HEK293 (cell line): ENCODE measurements around the gene PLS3.
A peak's percentile ranks its signal among the peaks of the same experiment; 100 is the strongest.

ENCODE experiments used
- GLIS1 ChIP-seq: fragments of 450-650 bp; formaldehyde crosslinking; IDR thresholded peaks from 2 replicates; pipeline ENCODE4 v1.5.1; 2016; ENCODE audit warnings: missing biosample characterization, missing genetic modification characterization
- KLF1 ChIP-seq: fragments of 450-650 bp; formaldehyde crosslinking; IDR thresholded peaks from 2 replicates; pipeline ENCODE4 v1.5.1; 2016; ENCODE audit warnings: missing biosample characterization, missing genetic modification characterization
- KLF10 ChIP-seq: fragments of 450-650 bp; IDR thresholded peaks from 2 replicates; pipeline ENCODE4 v1.5.1; 2018; ENCODE audit warnings: missing biosample characterization, mild to moderate bottlenecking, missing genetic modification characterization
- KLF16 ChIP-seq: fragments of 450-650 bp; formaldehyde crosslinking; IDR thresholded peaks from 2 replicates; pipeline ENCODE4 v1.5.1; 2017; ENCODE audit warnings: missing biosample characterization, missing genetic modification characterization
- PATZ1 ChIP-seq: fragments of 450-650 bp; formaldehyde crosslinking; IDR thresholded peaks from 2 replicates; pipeline ENCODE4 v1.5.1; 2016; ENCODE audit warnings: missing biosample characterization, missing genetic modification characterization
- PRDM6 ChIP-seq: fragments of 450-650 bp; formaldehyde crosslinking; IDR thresholded peaks from 2 replicates; pipeline ENCODE4 v1.5.1; 2017; ENCODE audit warnings: missing biosample characterization, missing genetic modification characterization
- RBAK ChIP-seq: fragments of 450-650 bp; formaldehyde crosslinking; IDR thresholded peaks from 2 replicates; pipeline ENCODE4 v1.5.1; 2016; ENCODE audit warnings: missing biosample characterization, missing genetic modification characterization
- SCRT2 ChIP-seq: fragments of 450-650 bp; formaldehyde crosslinking; IDR thresholded peaks from 2 replicates; pipeline ENCODE4 v1.5.1; 2016; ENCODE audit warnings: missing biosample characterization, missing genetic modification characterization
- TRIM28 ChIP-seq: IDR thresholded peaks from 2 replicates; pipeline ENCODE4 v1.6.1; 2011; ENCODE audit warnings: low read length, control low read depth, borderline replicate concordance
- WT1 ChIP-seq: fragments of 450-650 bp; formaldehyde crosslinking; IDR thresholded peaks from 2 replicates; pipeline ENCODE4 v1.5.1; 2016; ENCODE audit warnings: missing biosample characterization, missing genetic modification characterization
- ZBTB17 ChIP-seq: fragments of 450-650 bp; formaldehyde crosslinking; IDR thresholded peaks from 2 replicates; pipeline ENCODE4 v1.5.1; 2016; ENCODE audit warnings: missing biosample characterization, missing genetic modification characterization
- ZBTB21 ChIP-seq: fragments of 450-650 bp; formaldehyde crosslinking; IDR thresholded peaks from 2 replicates; pipeline ENCODE4 v1.5.1; 2017; ENCODE audit warnings: missing biosample characterization, missing genetic modification characterization
- ZEB2 ChIP-seq: fragments of 450-650 bp; formaldehyde crosslinking; IDR thresholded peaks from 2 replicates; pipeline ENCODE4 v1.5.1; 2016; ENCODE audit warnings: missing biosample characterization, missing genetic modification characterization
- ZNF132 ChIP-seq: fragments of 450-650 bp; formaldehyde crosslinking; IDR thresholded peaks from 2 replicates; pipeline ENCODE4 v1.5.1; 2017; ENCODE audit warnings: missing biosample characterization, missing genetic modification characterization, borderline replicate concordance
- ZNF148 ChIP-seq: fragments of 450-650 bp; formaldehyde crosslinking; IDR thresholded peaks from 2 replicates; pipeline ENCODE4 v1.5.0; 2017; ENCODE audit warnings: missing biosample characterization, missing genetic modification characterization, borderline replicate concordance
- ZNF292 ChIP-seq: fragments of 450-650 bp; formaldehyde crosslinking; IDR thresholded peaks from 2 replicates; pipeline ENCODE4 v1.5.1; 2016; ENCODE audit warnings: low read depth, missing biosample characterization, missing genetic modification characterization, borderline replicate concordance
- ZNF423 ChIP-seq: fragments of 450-650 bp; formaldehyde crosslinking; IDR thresholded peaks from 2 replicates; pipeline ENCODE4 v1.5.1; 2016; ENCODE audit warnings: missing biosample characterization, missing genetic modification characterization
- ZNF488 ChIP-seq: fragments of 450-650 bp; formaldehyde crosslinking; IDR thresholded peaks from 2 replicates; pipeline ENCODE4 v1.5.1; 2016; ENCODE audit warnings: missing biosample characterization, missing genetic modification characterization
- ZNF571 ChIP-seq: fragments of 450-650 bp; formaldehyde crosslinking; IDR thresholded peaks from 2 replicates; pipeline ENCODE4 v1.5.0; 2017; ENCODE audit warnings: missing biosample characterization, missing genetic modification characterization
- ZNF580 ChIP-seq: fragments of 450-650 bp; formaldehyde crosslinking; IDR thresholded peaks from 2 replicates; pipeline ENCODE4 v1.5.1; 2016; ENCODE audit warnings: missing biosample characterization, missing genetic modification characterization
- ZNF610 ChIP-seq: fragments of 450-650 bp; formaldehyde crosslinking; IDR thresholded peaks from 2 replicates; pipeline ENCODE4 v1.5.1; 2016; ENCODE audit warnings: missing biosample characterization, missing genetic modification characterization, borderline replicate concordance
- ZNF664 ChIP-seq: fragments of 450-650 bp; formaldehyde crosslinking; IDR thresholded peaks from 2 replicates; pipeline ENCODE4 v1.5.1; 2016; ENCODE audit warnings: missing biosample characterization, missing genetic modification characterization
- ZNF692 ChIP-seq: fragments of 450-650 bp; formaldehyde crosslinking; IDR thresholded peaks from 2 replicates; pipeline ENCODE4 v1.5.1; 2016; ENCODE audit warnings: missing biosample characterization, missing genetic modification characterization
- ZNF837 ChIP-seq: fragments of 450-650 bp; formaldehyde crosslinking; IDR thresholded peaks from 2 replicates; pipeline ENCODE4 v1.5.1; 2016; ENCODE audit warnings: missing biosample characterization, missing genetic modification characterization
- ZSCAN16 ChIP-seq: fragments of 450-650 bp; formaldehyde crosslinking; IDR thresholded peaks from 2 replicates; pipeline ENCODE4 v1.5.1; 2016; ENCODE audit warnings: missing biosample characterization, missing genetic modification characterization
- ZSCAN18 ChIP-seq: fragments of 450-650 bp; formaldehyde crosslinking; IDR thresholded peaks from 2 replicates; pipeline ENCODE4 v1.5.1; 2016; ENCODE audit warnings: missing biosample characterization, missing genetic modification characterization

The PLS3 gene

GRCh38 chrX:115602729-115603389 lies 41.9 kb downstream of the PLS3 start (continued):
- TF ChIP-seq ZNF423 (tag by site-specific recombination) (no peak), ZNF148 (no peak), ZEB2 (tag by site-specific recombination) (0 out of 2 replicates have a peak, but pooled peaks have one; percentile 31), PATZ1 (no peak), PRDM6 (tag by site-specific recombination) (peak; percentile 48; the same call in 1 of the 2 replicates), ZNF610 (tag by site-specific recombination) (no peak), WT1 (tag by site-specific recombination) (peak; percentile 92), ZNF292 (tag by site-specific recombination) (no peak), GLIS1 (peak; percentile 66), ZNF571 (tag by site-specific recombination) (no peak), TRIM28 (no peak), ZBTB21 (peak; percentile 66), KLF10 (no peak), ZBTB17 (tag by site-specific recombination) (no peak), SCRT2 (tag by site-specific recombination) (no peak), ZNF692 (tag by site-specific recombination) (no peak), ZNF132 (tag by site-specific recombination) (no peak), RBAK (tag by site-specific recombination) (no peak), KLF1 (tag by site-specific recombination) (no peak), ZNF664 (tag by site-specific recombination) (no peak), KLF16 (tag by site-specific recombination) (no peak), ZSCAN16 (tag by site-specific recombination) (no peak), ZSCAN18 (no peak), ZNF837 (tag by site-specific recombination) (no peak), ZNF488 (tag by site-specific recombination) (no peak), ZNF580 (tag by site-specific recombination) (no peak)
